K562 (cell line): ENCODE measurements around the gene BHLHE23. TPM values are rescaled to one million over a fixed set of nuclear protein-coding genes. Genes with fewer than 3 reads are reported as not detected.
A peak's percentile ranks its signal among the peaks of the same experiment; 100 is the strongest.

ENCODE experiments used
- DIDO1 ChIP-seq: fragments of 450-650 bp; IDR thresholded peaks from 2 replicates; pipeline ENCODE4 v1.6.1; 2016; ENCODE audit warnings: low read depth, missing biosample characterization, missing genetic modification characterization
- ELK3 ChIP-seq: fragments of 450-650 bp; formaldehyde crosslinking; IDR thresholded peaks from 2 replicates; pipeline ENCODE4 v1.4.0; 2020; ENCODE audit warnings: mild to moderate bottlenecking
- MLX ChIP-seq, 2 experiments: fragments of 450-650 bp in 1 of 2; sonication (generic) in 1 of 2; formaldehyde crosslinking; conservative IDR thresholded peaks; 2 replicates each; pipeline versions ENCODE4 v1.4.0 to v1.8.1; 2020 to 2022; ENCODE audit warnings: mild to moderate bottlenecking in 1 of 2, missing genetic modification reagents in 1 of 2
- TSC22D4 ChIP-seq: fragments of 450-650 bp; IDR thresholded peaks from 2 replicates; pipeline ENCODE4 v1.6.1; 2016; ENCODE audit warnings: missing genetic modification characterization, missing biosample characterization, control low read depth
- ZNF175 ChIP-seq: fragments of 200-800 bp; sonication (Bioruptor generic); IDR thresholded peaks from 2 replicates; pipeline ENCODE4 v1.6.1; 2016; ENCODE audit warnings: low read depth, mild to moderate bottlenecking, missing genetic modification characterization, missing compliant biosample characterization
- ZNF395 ChIP-seq: fragments of 200-800 bp; sonication (Bioruptor generic); IDR thresholded peaks from 2 replicates; pipeline ENCODE4 v1.6.1; 2017; ENCODE audit warnings: missing genetic modification characterization, missing compliant biosample characterization
- polyA plus RNA-seq, 8 experiments: library from polyadenylated mRNA; depleted of rRNA in 4 of 8; stranded (reverse) in 5 of 8; unstranded in 3 of 8; fragments of >200 nt; fragmentation: Nextera tagmentation in 2 of 8; fragmentation: Illumina TruSeq in 1 of 8; extraction: Ambion mirVana in 2 of 8; extraction: Trizol in 1 of 8; gene quantifications; 2 replicates each; pipeline versions ENCODE4 v1.2.1 to v1.2.3, GENCODE V29; 2011 to 2014; ENCODE audit warnings: inconsistent platforms in 1 of 8, missing spikeins in 1 of 8
- total RNA-seq, 7 experiments: library from RNA; depleted of rRNA in 6 of 7; stranded (reverse); fragments of >200 nt in 6 of 7; fragmentation: Illumina TruSeq in 2 of 7; extraction: Trizol in 2 of 7; gene quantifications; 2 replicates each; pipeline versions ENCODE4 v1.2.1 to v1.2.3, GENCODE V29; 2011 to 2021; ENCODE audit warnings: low replicate concordance in 1 of 7

Gene BHLHE23
- total and polyA plus RNA-seq, 9 of the 15 experiments (the other 6 are each of a cell fraction or from before 2014, with no cell fraction given), result not detected

- TF ChIP-seq DIDO1 (tag) (0 out of 2 replicates have a peak, but pooled peaks have one; percentile 33), MLX (CRISPR knock-in tag; conservative IDR thresholded peaks at IDR 0.05) (no peak), TSC22D4 (tag) (no peak), ELK3 (CRISPR knock-in tag) (no peak), ZNF175 (CRISPR knock-in tag) (0 out of 2 replicates have a peak, but pooled peaks have one; percentile 34), ZNF395 (0 out of 2 replicates have a peak, but pooled peaks have one; percentile 51)
Measured at GRCh38 chr20:63037669-63038268, 31.0 kb upstream of the BHLHE23 start (continued).
